ENCODE results near the gene FOXK2. TPM values are rescaled to one million over a fixed set of nuclear protein-coding genes. Genes with fewer than 3 reads are reported as not detected.

Gene FOXK2
- total RNA-seq, 1 experiment from 2014 or later: 72.0 TPM

DNA sequence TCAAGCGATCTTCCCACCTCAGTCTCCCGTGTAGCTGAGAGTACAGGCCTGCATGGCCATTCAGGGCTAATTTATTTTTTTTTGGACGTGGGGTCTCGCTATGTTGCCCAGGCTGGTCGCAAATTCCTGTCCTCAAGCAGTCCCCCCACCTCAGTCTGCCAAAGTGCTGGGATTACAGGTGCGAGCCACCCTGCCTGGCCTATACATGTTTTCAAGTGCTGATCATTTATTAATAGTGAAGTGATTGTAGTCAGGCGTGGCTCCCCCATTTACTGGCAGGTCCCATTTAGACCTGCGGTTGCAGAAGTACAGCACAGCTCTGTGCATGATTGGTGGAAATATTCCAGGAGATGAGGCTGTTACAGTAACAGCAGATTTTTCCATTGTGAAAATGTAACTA is 8.4 kb downstream of the FOXK2 start:
- H3K27me3 ChIP-seq (ENCODE audit: insufficient read depth, low read length): no peaks in the 10 kb centered on the region
- no CpG with 5 or more reads among the region's 8 CpGs for WGBS (ENCODE audit: extremely low coverage, insufficient read length, low lambda C conversion rate)
- DNase-seq: no peak
- Mint-ChIP-seq H3K27me3 (ENCODE audit: low read depth) (no peaks in the 10 kb centered on the region; the same call in 1 of the 2 replicates), H3K36me3 (ENCODE audit: insufficient read depth in 1 of 3, low read depth in 3 of 3) (peaks cover 6 to 9% (median 6%) of the 10 kb centered on the region in 3 experiments), H3K4me3 (peak overlapping the region in 1 of 2 experiments; percentile 32; a peak in 1 of 5 replicates), H3K4me1 (peaks cover 24 to 41% of the 10 kb centered on the region in 2 experiments), H3K27ac (peak overlapping the region in 2 of 3 experiments; percentile 65 to 81; a peak in 3 of 7 replicates), H3K9me3 (no peaks in the 10 kb centered on the region)
- H4K91ac ChIP-seq (ENCODE audit: insufficient read length, low read depth, low read length): no peak overlapping the region
- no peaks in the 10 kb centered on the region for H3K23me2 ChIP-seq (ENCODE audit: insufficient read length, low read depth, low read length, poor library complexity, severe bottlenecking)
- no peak overlapping the region for H3K9ac ChIP-seq (ENCODE audit: extremely low read depth, insufficient read length, low read length)
- no peak overlapping the region for H3K56ac ChIP-seq (ENCODE audit: insufficient read length, low read depth, low read length)
- H2BK5ac ChIP-seq (ENCODE audit: insufficient read length, low read length): no peak overlapping the region
- TF ChIP-seq CTCF (conservative IDR thresholded peaks at IDR 0.05): no peak
- no peak overlapping the region for H3K27ac ChIP-seq (ENCODE audit: insufficient read length, low read depth, low read length)
- peaks cover 3% of the 10 kb centered on the region for H3K79me1 ChIP-seq (ENCODE audit: insufficient read depth, low read depth, low read length, poor library complexity, severe bottlenecking)
- no peak overlapping the region for H2BK120ac ChIP-seq (ENCODE audit: low read depth, low read length, poor library complexity, severe bottlenecking)
- H3K79me2 ChIP-seq (ENCODE audit: insufficient read depth, low read length): peaks cover 78% of the 10 kb centered on the region
- H3T11ph ChIP-seq (ENCODE audit: low read length): no peak overlapping the region
- H2AFZ ChIP-seq (ENCODE audit: low read length): no peak overlapping the region
- H3K4me2 ChIP-seq (ENCODE audit: insufficient read depth, insufficient read length, low read length): no peak overlapping the region
- H3K4ac ChIP-seq (ENCODE audit: low read depth, low read length): no peak overlapping the region
- H2BK12ac ChIP-seq (ENCODE audit: insufficient read length, low read depth, low read length): no peak overlapping the region
- no peak overlapping the region for H2BK15ac ChIP-seq (ENCODE audit: low read depth, low read length)
- H4K20me1 ChIP-seq (ENCODE audit: control insufficient read depth, insufficient read depth, insufficient read length): peaks cover 3% of the 10 kb centered on the region
- H3K23ac ChIP-seq (ENCODE audit: insufficient read length, low read depth, low read length): no peak overlapping the region
- H4K5ac ChIP-seq (ENCODE audit: insufficient read length, low read depth, low read length): no peak overlapping the region
- peaks cover 2% of the 10 kb centered on the region; the same call in 1 of the 2 replicates for H3K4me1 ChIP-seq (ENCODE audit: insufficient read depth, low read length)
- no peak overlapping the region for H2AK5ac ChIP-seq (ENCODE audit: insufficient read length, low read length)
- no peak overlapping the region for H3K14ac ChIP-seq (ENCODE audit: insufficient read depth, low read length)
- H3K9me3 ChIP-seq (ENCODE audit: control insufficient read depth, low read depth, low read length): no peaks in the 10 kb centered on the region
- H3K18ac ChIP-seq (ENCODE audit: insufficient read length, low read depth, low read length): no peak overlapping the region
- no peak overlapping the region for H4K8ac ChIP-seq (replicated peaks; ENCODE audit: insufficient read length, low read depth, low read length)
- no peak overlapping the region for H2BK20ac ChIP-seq (ENCODE audit: low read depth, low read length, poor library complexity, severe bottlenecking)

Measured in H9 (cell line).